GM12874 (cell line): ENCODE measurements around the gene RBM4B.

Experiments used
- TF ChIP-seq, protein P1 (sequence below): IDR thresholded peaks from 2 replicates; pipeline ENCODE4 v1.5.1; 2011; ENCODE audit warnings: low read depth, mild to moderate bottlenecking, control low read depth, low read length, moderate library complexity; ENCODE audit not compliant: insufficient read depth

Gene RBM4B

DNA sequence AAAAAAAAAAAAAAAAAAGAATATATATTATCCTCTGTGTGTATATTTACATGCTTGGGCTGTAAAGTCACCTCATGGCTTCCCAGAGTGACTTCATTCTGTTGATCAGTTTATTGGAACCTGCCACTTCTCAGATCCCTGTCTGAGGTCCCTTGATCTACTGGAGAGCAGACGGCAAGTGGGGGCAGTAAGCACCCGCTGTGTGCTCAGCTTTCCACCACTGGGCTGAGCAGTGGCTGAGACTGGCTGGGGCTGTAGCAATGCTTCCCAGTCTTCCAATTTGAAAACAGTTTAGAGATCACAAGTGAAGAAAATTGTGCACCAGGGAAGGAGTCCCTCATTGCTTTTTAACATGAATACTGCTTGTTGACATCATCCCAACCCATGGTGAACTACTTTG is 6.9 kb upstream of the RBM4B start:
- TF ChIP-seq, protein P1, sequence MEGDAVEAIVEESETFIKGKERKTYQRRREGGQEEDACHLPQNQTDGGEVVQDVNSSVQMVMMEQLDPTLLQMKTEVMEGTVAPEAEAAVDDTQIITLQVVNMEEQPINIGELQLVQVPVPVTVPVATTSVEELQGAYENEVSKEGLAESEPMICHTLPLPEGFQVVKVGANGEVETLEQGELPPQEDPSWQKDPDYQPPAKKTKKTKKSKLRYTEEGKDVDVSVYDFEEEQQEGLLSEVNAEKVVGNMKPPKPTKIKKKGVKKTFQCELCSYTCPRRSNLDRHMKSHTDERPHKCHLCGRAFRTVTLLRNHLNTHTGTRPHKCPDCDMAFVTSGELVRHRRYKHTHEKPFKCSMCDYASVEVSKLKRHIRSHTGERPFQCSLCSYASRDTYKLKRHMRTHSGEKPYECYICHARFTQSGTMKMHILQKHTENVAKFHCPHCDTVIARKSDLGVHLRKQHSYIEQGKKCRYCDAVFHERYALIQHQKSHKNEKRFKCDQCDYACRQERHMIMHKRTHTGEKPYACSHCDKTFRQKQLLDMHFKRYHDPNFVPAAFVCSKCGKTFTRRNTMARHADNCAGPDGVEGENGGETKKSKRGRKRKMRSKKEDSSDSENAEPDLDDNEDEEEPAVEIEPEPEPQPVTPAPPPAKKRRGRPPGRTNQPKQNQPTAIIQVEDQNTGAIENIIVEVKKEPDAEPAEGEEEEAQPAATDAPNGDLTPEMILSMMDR, result no peak

DNA sequence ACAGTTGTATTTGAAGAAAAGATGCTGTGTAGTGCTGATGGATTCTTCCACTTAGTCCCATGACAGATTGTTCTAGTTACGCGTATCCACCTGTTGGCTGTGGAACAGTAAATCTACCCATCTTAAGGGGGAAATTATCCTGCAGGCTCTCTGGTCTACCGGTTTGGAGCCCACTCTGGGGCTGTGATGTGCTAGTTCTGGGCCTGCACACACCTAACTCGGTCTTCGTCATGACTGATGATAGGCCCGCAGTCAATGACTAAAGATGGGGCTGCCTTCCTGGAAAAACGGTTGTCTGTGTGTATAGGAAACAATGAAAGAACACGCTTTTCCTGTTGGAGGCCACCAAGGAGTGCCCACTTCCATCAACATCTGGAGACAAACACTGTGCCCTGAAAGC is 6.2 kb upstream of the RBM4B start:
- TF ChIP-seq, protein P1, result no peak

DNA sequence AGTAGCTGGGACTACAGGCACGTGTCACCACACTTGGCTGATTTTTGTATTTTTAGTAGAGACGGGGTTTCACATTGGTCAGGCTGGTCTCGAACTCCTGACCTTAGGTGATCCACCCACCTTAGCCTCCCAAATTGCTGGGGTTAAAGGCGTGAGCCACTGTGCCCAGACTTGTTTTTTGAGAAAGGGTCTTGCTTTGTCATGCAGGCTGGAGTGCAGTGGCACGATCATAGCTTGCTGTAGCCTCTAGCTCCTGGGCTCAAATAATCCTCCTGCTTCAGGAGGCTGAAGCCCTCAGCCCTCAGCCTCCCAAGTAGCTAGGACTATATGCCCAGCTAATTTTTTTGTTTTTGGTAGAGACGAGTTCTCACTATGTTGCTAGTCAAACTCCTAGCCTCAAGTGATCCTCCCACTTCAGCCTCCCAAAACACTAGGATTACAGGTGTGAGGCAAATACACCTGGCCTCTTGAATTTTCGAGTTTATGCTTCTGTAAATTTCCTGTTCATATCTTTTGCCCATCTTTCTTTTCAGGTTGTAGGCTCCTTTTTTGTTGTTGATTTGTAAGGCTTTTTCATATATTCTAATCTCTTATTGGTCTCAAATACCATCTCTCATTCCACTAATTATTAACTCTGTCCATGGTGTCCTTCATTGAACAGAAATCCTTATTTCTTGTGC is 3.4 kb upstream of the RBM4B start:
- TF ChIP-seq, protein P1, result no peak

DNA sequence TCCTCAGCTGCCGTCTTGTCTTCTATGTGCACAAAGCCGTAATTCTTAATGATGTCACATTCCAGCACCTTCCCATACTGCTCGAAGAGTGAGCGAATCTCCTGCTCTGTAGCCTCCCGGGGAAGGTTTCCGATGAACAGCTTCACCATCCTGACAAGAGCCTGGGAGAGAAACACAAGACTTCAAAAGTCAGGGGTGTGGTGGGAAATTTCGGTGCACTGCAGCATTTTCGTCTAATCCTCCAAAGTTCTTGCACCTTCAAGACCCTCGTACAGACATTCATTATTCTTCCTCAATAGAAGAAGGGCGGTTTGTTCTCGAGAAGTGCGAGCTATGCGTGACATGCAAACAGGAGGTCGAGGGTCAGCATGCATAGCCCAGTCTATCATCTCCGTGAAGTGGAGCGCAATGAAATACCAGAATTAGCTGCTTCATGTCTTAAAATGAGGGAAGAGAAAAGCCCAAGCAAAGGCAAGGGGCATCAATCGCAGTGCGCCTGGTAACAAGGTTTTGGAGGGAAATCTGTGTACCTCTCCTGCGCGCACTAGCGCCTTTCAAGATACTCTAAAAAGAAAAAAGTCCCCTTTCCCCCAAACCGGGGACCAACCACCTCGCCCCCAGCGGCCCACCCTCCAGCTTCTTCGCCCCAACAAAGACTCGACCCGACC is 622 bp downstream of the RBM4B start:
- TF ChIP-seq, protein P1, result no peak

DNA sequence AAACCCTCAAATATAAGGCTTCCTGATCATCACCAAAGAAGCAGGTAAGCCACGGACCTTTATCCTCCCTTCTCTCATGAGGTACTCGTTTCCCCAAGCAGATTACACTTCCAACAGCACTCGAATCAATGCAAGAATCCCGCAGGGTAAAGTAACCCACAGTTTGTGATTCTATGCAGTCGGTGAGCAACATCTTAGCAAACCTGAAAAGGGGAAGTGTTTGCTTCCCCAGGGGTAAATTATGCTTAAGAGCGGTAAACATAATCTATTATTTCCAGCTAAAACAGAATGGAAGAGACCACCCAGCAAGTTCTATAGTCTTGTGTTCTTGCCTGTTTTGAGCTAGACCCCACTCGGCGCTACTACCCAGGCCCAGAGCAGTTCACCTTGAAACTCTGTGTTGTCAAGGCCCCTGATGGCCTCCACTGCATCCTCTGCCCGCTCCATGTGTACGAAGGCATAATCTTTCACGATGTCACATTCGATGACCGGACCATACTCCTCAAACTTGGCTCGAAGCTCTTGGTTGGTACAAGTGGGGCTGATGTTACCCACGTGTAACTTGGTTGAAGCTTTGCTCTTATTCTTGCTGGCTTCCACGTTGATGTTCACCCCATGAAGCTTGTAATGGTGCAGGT is 1.3 kb downstream of the RBM4B start:
- TF ChIP-seq, protein P1, result no peak

DNA sequence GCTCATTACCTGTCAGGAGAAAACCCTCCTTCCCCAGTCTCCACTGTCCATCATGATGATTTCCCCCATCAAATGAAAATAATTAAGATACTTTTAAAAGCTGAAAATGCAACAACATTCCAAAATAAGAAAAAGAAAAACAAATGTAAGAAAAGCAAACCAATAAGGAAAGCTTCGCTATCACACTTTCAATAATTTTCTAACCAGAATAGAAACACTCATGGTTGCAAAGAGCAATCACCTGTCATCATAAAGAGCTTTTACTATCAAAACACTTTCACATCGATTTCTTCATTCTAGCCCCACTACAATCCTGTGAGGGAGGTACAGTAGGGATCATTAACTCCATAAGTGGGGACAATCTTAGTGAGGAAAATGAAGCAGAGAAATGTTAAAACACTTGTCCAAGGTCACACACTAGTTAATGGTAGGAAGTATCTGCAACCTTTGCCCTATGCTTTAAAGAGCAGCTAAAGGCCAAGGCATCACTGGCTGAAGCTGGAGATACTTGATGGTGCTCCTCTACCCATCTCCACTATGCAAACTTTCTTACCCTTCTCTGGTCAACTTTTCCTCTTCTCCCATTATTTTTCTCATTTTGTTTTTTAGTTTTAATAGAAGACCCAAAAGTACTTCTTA is 2.6 kb downstream of the RBM4B start:
- TF ChIP-seq, protein P1, result no peak

DNA sequence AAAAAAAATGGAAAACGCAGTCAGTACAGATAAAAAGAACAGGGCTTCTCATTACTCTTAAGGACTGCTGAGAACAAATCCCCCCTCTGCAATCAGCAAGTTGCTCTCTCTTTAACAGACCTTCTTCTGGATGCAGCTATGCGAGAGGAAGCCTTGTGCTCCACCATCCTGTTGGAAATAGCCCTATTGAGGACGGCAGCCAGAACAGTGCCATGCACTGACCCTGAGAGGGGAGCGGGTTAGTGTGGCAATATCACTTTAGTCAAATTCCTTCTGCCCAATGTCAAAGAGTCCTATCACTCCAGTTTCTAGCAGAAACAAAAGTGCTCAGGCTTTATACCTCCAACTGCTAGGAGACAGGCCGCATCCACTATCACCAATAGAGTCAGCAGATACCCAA is 6.9 kb downstream of the RBM4B start:
- TF ChIP-seq, protein P1, result no peak
